ENCODE data around the gene AMD1. TPM values are rescaled to one million over a fixed set of nuclear protein-coding genes. Genes with fewer than 3 reads are reported as not detected.

Gene AMD1
- total RNA-seq, 2 experiments from 2014 or later: 74.3 to 90.0 TPM

DNA sequence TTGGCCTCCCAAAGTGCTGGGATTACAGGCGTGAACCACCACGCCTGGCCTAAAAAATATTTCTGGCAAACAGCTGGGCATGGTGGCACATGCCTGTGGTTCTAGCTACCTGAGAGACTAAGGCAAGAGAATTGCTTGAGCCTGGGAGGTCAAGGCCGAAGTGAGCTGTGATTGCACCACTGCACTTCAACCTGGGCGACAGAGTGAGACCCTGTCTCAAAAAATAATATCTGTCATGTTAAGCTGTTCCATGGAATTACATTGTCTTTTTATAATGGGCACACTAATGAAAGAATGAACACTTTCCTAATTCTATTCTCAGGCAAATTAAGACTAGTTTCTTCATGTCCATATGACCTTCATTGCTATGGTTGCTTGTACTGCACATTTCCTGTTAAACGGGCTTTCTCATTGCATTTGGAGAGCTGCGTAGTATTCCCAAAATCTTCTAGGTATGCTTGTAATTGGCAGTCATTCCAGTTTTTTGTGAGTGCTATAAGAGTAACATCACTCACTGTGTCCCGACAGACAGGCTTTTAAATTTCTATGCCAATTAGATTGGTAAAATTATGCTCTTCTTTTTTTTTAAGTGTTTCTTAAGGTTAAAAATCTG lies 12.1 kb downstream of the AMD1 start:
- ChIA-PET POLR2A (interaction anchor here (0.6 to 2.0 kb wide), 6 partner anchors 8 to 102 kb away, joined by 3 to 13 read pairs (median 4); partner anchors contain the start of genes AMD1 and CDK19), CTCF (ENCODE audit: unreplicated experiment) (no interaction called here)
- no peaks in the 10 kb centered on the region for H3K9me2 ChIP-seq (ENCODE audit: insufficient read depth, low read length)
- H3K79me2 ChIP-seq (ENCODE audit: insufficient read depth, low read depth, low read length): peaks cover 100% of the 10 kb centered on the region
- DNase-seq (ENCODE audit: low spot score): no peak
- no peaks in the 10 kb centered on the region for H3K9me3 ChIP-seq (ENCODE audit: low read length)
- no peak overlapping the region for H3K27ac ChIP-seq (ENCODE audit: low read depth, low read length, poor library complexity, severe bottlenecking)
- intact Hi-C loops (cut with micrococcal nuclease; ENCODE audit: unreplicated experiment): no loop called here
- no peak overlapping the region for H3K4me3 ChIP-seq (ENCODE audit: low read depth, low read length, poor library complexity, severe bottlenecking)
- H3K4me2 ChIP-seq (ENCODE audit: low read length): no peak overlapping the region
- H2AFZ ChIP-seq (ENCODE audit: low read length): no peak overlapping the region
- peaks cover 46% of the 10 kb centered on the region for H3K4me1 ChIP-seq (ENCODE audit: insufficient read depth, low read length, poor library complexity, severe bottlenecking)
- peaks cover 55% of the 10 kb centered on the region for H4K20me1 ChIP-seq (ENCODE audit: insufficient read depth, low read length)
- TF ChIP-seq EZH2phosphoT487 (IDR thresholded peaks at IDR 0.05; ENCODE audit: borderline replicate concordance, low read depth, low read length): no peak
- TF ChIP-seq, protein P1, sequence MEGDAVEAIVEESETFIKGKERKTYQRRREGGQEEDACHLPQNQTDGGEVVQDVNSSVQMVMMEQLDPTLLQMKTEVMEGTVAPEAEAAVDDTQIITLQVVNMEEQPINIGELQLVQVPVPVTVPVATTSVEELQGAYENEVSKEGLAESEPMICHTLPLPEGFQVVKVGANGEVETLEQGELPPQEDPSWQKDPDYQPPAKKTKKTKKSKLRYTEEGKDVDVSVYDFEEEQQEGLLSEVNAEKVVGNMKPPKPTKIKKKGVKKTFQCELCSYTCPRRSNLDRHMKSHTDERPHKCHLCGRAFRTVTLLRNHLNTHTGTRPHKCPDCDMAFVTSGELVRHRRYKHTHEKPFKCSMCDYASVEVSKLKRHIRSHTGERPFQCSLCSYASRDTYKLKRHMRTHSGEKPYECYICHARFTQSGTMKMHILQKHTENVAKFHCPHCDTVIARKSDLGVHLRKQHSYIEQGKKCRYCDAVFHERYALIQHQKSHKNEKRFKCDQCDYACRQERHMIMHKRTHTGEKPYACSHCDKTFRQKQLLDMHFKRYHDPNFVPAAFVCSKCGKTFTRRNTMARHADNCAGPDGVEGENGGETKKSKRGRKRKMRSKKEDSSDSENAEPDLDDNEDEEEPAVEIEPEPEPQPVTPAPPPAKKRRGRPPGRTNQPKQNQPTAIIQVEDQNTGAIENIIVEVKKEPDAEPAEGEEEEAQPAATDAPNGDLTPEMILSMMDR (conservative IDR thresholded peaks at IDR 0.05; ENCODE audit: low read length): no peak
- no TSS peak for BruUV-seq (replicated peaks)
- H3K36me3 ChIP-seq (ENCODE audit: insufficient read depth, low read length): peaks cover 93% of the 10 kb centered on the region

DNA sequence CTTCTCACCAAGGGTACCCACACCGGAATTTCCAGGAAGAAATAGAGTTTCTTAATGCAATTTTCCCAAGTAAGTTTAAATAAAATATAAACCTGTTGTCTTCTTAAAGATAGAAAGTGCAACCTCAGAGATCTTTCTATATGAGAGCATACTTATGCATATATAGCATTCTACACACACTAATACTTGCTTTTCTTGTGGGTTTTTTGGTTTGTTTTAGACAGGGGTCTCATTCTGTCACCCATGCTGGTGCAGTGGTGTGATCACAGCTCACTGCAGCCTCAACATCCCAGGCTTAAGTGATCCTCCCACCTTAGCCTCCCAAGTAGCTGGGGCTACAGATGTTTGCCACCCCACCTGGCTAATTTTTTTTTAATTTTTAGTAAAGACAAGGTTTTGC lies 15.7 kb downstream of the AMD1 start:
- POLR2A ChIA-PET: interaction anchor here (1.7 to 2.7 kb wide), 2 partner anchors 8 to 16 kb away, joined by 4 to 21 read pairs; partner anchors contain the start of gene AMD1
- intact Hi-C loops (cut with micrococcal nuclease; ENCODE audit: unreplicated experiment): no loop called here

More for the DNA sequence above, 15.7 kb downstream of the AMD1 start:
- TF ChIP-seq, protein P1 (conservative IDR thresholded peaks at IDR 0.05; ENCODE audit: low read length): no peak
- no peak for TF ChIP-seq EZH2phosphoT487 (IDR thresholded peaks at IDR 0.05; ENCODE audit: borderline replicate concordance, low read depth, low read length)
- H3K9me2 ChIP-seq (ENCODE audit: insufficient read depth, low read length): no peaks in the 10 kb centered on the region
- no peak overlapping the region for H3K27ac ChIP-seq (ENCODE audit: low read depth, low read length, poor library complexity, severe bottlenecking)
- peaks cover 16% of the 10 kb centered on the region for H3K4me1 ChIP-seq (ENCODE audit: insufficient read depth, low read length, poor library complexity, severe bottlenecking)
- H3K4me2 ChIP-seq (ENCODE audit: low read length): no peak overlapping the region
- H3K79me2 ChIP-seq (ENCODE audit: insufficient read depth, low read depth, low read length): peaks cover 79% of the 10 kb centered on the region
- H4K20me1 ChIP-seq (ENCODE audit: insufficient read depth, low read length): peaks cover 30% of the 10 kb centered on the region
- no peaks in the 10 kb centered on the region for H3K9me3 ChIP-seq (ENCODE audit: low read length)
- H3K4me3 ChIP-seq (ENCODE audit: low read depth, low read length, poor library complexity, severe bottlenecking): no peak overlapping the region
- DNase-seq (ENCODE audit: low spot score): no peak
- CTCF ChIA-PET (ENCODE audit: unreplicated experiment): no interaction called here
- no TSS peak for BruUV-seq (replicated peaks)
- H3K36me3 ChIP-seq (ENCODE audit: insufficient read depth, low read length): peaks cover 96% of the 10 kb centered on the region
- H2AFZ ChIP-seq (ENCODE audit: low read length): no peak overlapping the region

All from OCI-LY7 (cell line).